WTC11 (cell line): ENCODE results near the gene OTUB2. TPM values are rescaled to one million over a fixed set of nuclear protein-coding genes. Genes with fewer than 3 reads are reported as not detected.
A peak's percentile ranks its signal among the peaks of the same experiment; 100 is the strongest.

ENCODE experiments used
- ATAC-seq: fragments of 200-7000 bp; cut with Tn5 transposase; 2 replicates; pipeline ENCODE4 v1.10.0; 2021; ENCODE audit warnings: mild to moderate bottlenecking, moderate library complexity
- CTCF ChIA-PET: fragments of 300-600 bp; sonication (Branson Sonifier 250); formaldehyde crosslinking; loops from one replicate; lab custom pipeline; 2021; ENCODE audit warnings: antibody characterized with exemption; lab: Charles Lee
- POLR2A ChIA-PET: fragments of 350-600 bp; sonication (Branson Sonifier 250); formaldehyde crosslinking; loops from one replicate; lab custom pipeline; 2021; ENCODE audit warnings: antibody characterized with exemption; lab: Charles Lee
- DNase-seq: peaks from one replicate; pipeline ENCODE4 v3.0.0; 2021; ENCODE audit warnings: low spot score
- H3K27ac Mint-ChIP-seq: 2 replicates; pipeline ENCODE4 v1.8.0; 2021; ENCODE audit warnings: mixed read lengths
- H3K27me3 Mint-ChIP-seq: 2 replicates; pipeline ENCODE4 v1.8.0; 2021; ENCODE audit warnings: low read depth, mild to moderate bottlenecking, moderate library complexity, mixed read lengths
- H3K36me3 Mint-ChIP-seq: 2 replicates; pipeline ENCODE4 v1.8.0; 2021; ENCODE audit warnings: mixed read lengths
- H3K4me1 Mint-ChIP-seq: 2 replicates; pipeline ENCODE4 v1.8.0; 2022; ENCODE audit warnings: mixed read lengths
- H3K4me3 Mint-ChIP-seq: 2 replicates; pipeline ENCODE4 v1.8.0; 2021; ENCODE audit warnings: mild to moderate bottlenecking, moderate library complexity, mixed read lengths
- H3K9me3 Mint-ChIP-seq: 2 replicates; pipeline ENCODE4 v1.8.0; 2021; ENCODE audit warnings: mixed read lengths
- ARID4B ChIP-seq: sonication (generic); formaldehyde crosslinking; IDR thresholded peaks from 2 replicates; pipeline ENCODE4 v1.8.0; 2023; ENCODE audit warnings: missing genetic modification reagents, mild to moderate bottlenecking, borderline replicate concordance
- ATF6 ChIP-seq: sonication (generic); formaldehyde crosslinking; IDR thresholded peaks from 2 replicates; pipeline ENCODE4 v1.8.1; 2023; ENCODE audit warnings: mild to moderate bottlenecking, missing genetic modification reagents
- CREB1 ChIP-seq: sonication (generic); formaldehyde crosslinking; IDR thresholded peaks from 2 replicates; pipeline ENCODE4 v1.8.0; 2023; ENCODE audit warnings: mild to moderate bottlenecking, missing genetic modification reagents
- ETV6 ChIP-seq: sonication (generic); formaldehyde crosslinking; IDR thresholded peaks from 2 replicates; pipeline ENCODE4 v1.8.1; 2022; ENCODE audit warnings: mild to moderate bottlenecking, missing genetic modification reagents
- GRHL2 ChIP-seq: fragments of 250-450 bp; sonication (Bioruptor Pico); IDR thresholded peaks from 2 replicates; pipeline ENCODE4 v1.8.0; 2022; ENCODE audit warnings: mild to moderate bottlenecking, moderate library complexity; ENCODE audit not compliant: insufficient replicate concordance, severe bottlenecking
- IRF2 ChIP-seq: sonication (generic); formaldehyde crosslinking; IDR thresholded peaks from 2 replicates; pipeline ENCODE4 v1.8.0; 2022; ENCODE audit warnings: low read depth, missing genetic modification reagents, borderline replicate concordance
- MXD4 ChIP-seq: fragments of 250-450 bp; sonication (Bioruptor Pico); IDR thresholded peaks from 2 replicates; pipeline ENCODE4 v1.8.0; 2021; ENCODE audit warnings: mild to moderate bottlenecking, moderate library complexity, borderline replicate concordance
- NFATC4 ChIP-seq: fragments of 250-450 bp; sonication (Bioruptor Pico); IDR thresholded peaks from 2 replicates; pipeline ENCODE4 v1.9.0; 2021; ENCODE audit warnings: mild to moderate bottlenecking
- NFE2L1 ChIP-seq: sonication (generic); formaldehyde crosslinking; IDR thresholded peaks from 2 replicates; pipeline ENCODE4 v1.8.1; 2023; ENCODE audit warnings: missing genetic modification reagents
- NR2C2 ChIP-seq: sonication (generic); formaldehyde crosslinking; IDR thresholded peaks from 2 replicates; pipeline ENCODE4 v1.8.0; 2022; ENCODE audit warnings: mild to moderate bottlenecking, missing genetic modification reagents
- NR3C1 ChIP-seq: sonication (generic); formaldehyde crosslinking; conservative IDR thresholded peaks from 2 replicates; pipeline ENCODE4 v1.8.1; 2023; ENCODE audit warnings: low read depth, mild to moderate bottlenecking, missing genetic modification reagents
- RORB ChIP-seq: fragments of 250-450 bp; sonication (Bioruptor Pico); IDR thresholded peaks from 2 replicates; pipeline ENCODE4 v1.9.0; 2021; ENCODE audit warnings: mild to moderate bottlenecking
- STAT6 ChIP-seq: sonication (generic); formaldehyde crosslinking; conservative IDR thresholded peaks from 2 replicates; pipeline ENCODE4 v1.8.1; 2023; ENCODE audit warnings: mild to moderate bottlenecking, low read depth, missing genetic modification reagents, moderate library complexity
- USF1 ChIP-seq: sonication (generic); formaldehyde crosslinking; IDR thresholded peaks from 2 replicates; pipeline ENCODE4 v1.8.0; 2022; ENCODE audit warnings: mild to moderate bottlenecking, missing genetic modification reagents
- ZNF121 ChIP-seq: sonication (generic); formaldehyde crosslinking; IDR thresholded peaks from 2 replicates; pipeline ENCODE4 v1.8.0; 2023; ENCODE audit warnings: missing genetic modification reagents
- ZNF425 ChIP-seq: fragments of 250-450 bp; sonication (Bioruptor Pico); conservative IDR thresholded peaks from 2 replicates; pipeline ENCODE4 v1.9.0; 2021; ENCODE audit warnings: mild to moderate bottlenecking
- total RNA-seq: library from RNA; stranded (reverse); gene quantifications from 3 replicates; pipeline ENCODE4 v1.2.3, GENCODE V29; 2021
- TF ChIP-seq, protein P1 (sequence below): sonication (generic); formaldehyde crosslinking; IDR thresholded peaks from 2 replicates; pipeline ENCODE4 v1.8.1; 2022; ENCODE audit warnings: low read depth, missing genetic modification reagents, borderline replicate concordance
- TF ChIP-seq, protein P2 (sequence below): fragments of 250-450 bp; sonication (Bioruptor Pico); IDR thresholded peaks from 2 replicates; pipeline ENCODE4 v1.8.0; 2021; ENCODE audit warnings: mild to moderate bottlenecking

The OTUB2 gene
- total RNA-seq, 1 experiment from 2014 or later = 3.5 TPM

DNA sequence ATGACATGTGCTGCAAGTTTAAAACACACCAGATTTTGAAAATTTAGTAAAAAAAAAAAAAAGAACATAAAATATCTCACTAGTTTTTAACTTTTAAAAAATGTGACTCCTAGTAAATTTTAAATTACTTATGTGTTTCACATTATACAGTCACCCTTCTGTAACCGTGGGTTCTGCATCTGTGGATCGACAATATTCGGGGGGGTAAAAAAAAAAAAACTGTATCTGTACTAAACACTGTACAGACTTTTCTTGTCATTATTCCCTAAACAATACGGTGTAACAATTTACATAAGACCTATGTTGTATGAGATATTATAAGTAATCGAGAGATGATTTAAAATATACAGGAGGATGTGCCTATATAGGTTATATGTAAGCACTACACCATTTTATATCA, 51.7 kb downstream of the OTUB2 start (continued):
- TF ChIP-seq, protein P1, sequence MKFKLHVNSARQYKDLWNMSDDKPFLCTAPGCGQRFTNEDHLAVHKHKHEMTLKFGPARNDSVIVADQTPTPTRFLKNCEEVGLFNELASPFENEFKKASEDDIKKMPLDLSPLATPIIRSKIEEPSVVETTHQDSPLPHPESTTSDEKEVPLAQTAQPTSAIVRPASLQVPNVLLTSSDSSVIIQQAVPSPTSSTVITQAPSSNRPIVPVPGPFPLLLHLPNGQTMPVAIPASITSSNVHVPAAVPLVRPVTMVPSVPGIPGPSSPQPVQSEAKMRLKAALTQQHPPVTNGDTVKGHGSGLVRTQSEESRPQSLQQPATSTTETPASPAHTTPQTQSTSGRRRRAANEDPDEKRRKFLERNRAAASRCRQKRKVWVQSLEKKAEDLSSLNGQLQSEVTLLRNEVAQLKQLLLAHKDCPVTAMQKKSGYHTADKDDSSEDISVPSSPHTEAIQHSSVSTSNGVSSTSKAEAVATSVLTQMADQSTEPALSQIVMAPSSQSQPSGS (CRISPR knock-in tag) = no peak
- TF ChIP-seq MXD4 = no peak
- no peak for TF ChIP-seq NR3C1 (CRISPR knock-in tag)

GRCh38 chr14:94079891-94080620, 53.9 kb downstream of the OTUB2 start:
- H3K4me3 Mint-ChIP-seq = peak overlapping the region; percentile 100
- ATAC-seq = no peak
- H3K27me3 Mint-ChIP-seq = no peaks in the 10 kb centered on the region
- peak overlapping the region; percentile 93 for H3K27ac Mint-ChIP-seq
- H3K36me3 Mint-ChIP-seq = peaks cover 30% of the 10 kb centered on the region
- CTCF ChIA-PET = interaction anchor here (1.1 to 2.8 kb wide), 6 partner anchors 28 to 354 kb away, joined by 3 to 20 read pairs (median 11); no protein-coding TSS in a partner anchor
- H3K9me3 Mint-ChIP-seq = peaks cover 9% of the 10 kb centered on the region
- DNase-seq = no peak
- H3K4me1 Mint-ChIP-seq = peaks cover 29% of the 10 kb centered on the region
- POLR2A ChIA-PET = interaction anchor here (1.1 to 1.4 kb wide), 4 partner anchors 14 to 49 kb away, joined by 3 to 5 read pairs (median 4); partner anchors contain the start of gene IFI27L2
- TF ChIP-seq GRHL2 (CRISPR knock-in tag) (no peak), NFATC4 (CRISPR knock-in tag) (no peak), ZNF121 (CRISPR knock-in tag) (no peak), IRF2 (CRISPR knock-in tag) (no peak), ETV6 (CRISPR knock-in tag) (no peak), STAT6 (CRISPR knock-in tag) (no peak), ZNF425 (CRISPR knock-in tag) (no peak), NR2C2 (no peak), NFE2L1 (CRISPR knock-in tag) (no peak), ATF6 (no peak), RORB (CRISPR knock-in tag) (no peak), USF1 (CRISPR knock-in tag) (no peak), ARID4B (CRISPR knock-in tag) (no peak), CREB1 (CRISPR knock-in tag) (no peak)
- TF ChIP-seq, protein P2, sequence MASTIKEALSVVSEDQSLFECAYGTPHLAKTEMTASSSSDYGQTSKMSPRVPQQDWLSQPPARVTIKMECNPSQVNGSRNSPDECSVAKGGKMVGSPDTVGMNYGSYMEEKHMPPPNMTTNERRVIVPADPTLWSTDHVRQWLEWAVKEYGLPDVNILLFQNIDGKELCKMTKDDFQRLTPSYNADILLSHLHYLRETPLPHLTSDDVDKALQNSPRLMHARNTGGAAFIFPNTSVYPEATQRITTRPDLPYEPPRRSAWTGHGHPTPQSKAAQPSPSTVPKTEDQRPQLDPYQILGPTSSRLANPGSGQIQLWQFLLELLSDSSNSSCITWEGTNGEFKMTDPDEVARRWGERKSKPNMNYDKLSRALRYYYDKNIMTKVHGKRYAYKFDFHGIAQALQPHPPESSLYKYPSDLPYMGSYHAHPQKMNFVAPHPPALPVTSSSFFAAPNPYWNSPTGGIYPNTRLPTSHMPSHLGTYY (CRISPR knock-in tag) = no peak
